HG03196 (cell line): ENCODE measurements around the gene DEDD.

ENCODE experiments used
- ATAC-seq: cut with Tn5 transposase; IDR thresholded peaks from one replicate; pipeline ENCODE4 v1.9.1; 2021; ENCODE audit not compliant: unreplicated experiment

DEDD gene

GRCh38 chr1:161096530-161096929 is 35.9 kb downstream of the DEDD start:
- no peak for ATAC-seq

DNA sequence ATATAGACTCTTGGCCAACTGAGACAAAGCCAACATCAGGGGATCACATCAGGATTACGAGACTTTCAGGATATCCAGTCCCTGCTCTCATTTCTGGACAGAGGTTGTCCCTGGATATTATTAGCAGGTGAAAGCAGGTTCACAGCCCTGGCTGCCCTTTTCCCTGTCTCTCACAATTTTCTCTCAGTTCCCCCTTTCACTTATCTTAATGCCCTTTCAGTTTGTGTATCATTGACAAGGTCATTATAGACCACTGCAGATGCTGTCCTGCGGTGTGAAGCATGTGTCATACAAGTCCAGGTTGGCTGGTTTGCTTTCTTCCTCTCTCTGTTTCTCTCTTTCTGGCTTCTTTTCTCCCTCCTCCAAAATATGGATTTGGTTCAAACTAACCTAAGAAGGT is 36.5 kb downstream of the DEDD start:
- no peak for ATAC-seq

- ATAC-seq = no peak
Observed at GRCh38 chr1:161095230-161095629, 37.2 kb downstream of the DEDD start.

- ATAC-seq = no peak
Observed at GRCh38 chr1:161094481-161094880, 38.0 kb downstream of the DEDD start.

DNA sequence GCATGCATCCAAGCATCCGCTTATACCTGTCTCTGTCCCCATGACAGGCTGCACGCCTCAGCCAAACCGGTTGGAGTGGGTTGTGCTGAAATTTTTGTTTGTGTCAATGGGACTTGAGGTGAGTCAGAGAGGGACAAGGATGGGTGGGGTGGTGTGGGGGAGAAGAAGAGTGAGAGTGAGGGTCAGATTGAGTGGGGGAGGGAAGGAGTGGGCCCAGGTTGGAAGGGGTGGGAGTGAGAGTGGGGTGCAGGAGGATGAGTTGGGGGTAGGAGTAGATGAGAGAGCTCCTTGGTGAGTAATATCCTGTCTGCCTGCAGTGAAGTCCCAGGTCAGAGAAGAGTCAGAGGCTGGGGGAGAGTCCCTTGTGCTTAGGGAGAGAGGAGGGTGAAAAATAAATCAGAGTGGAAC is 39.8 kb downstream of the DEDD start:
- ATAC-seq = no peak

DNA sequence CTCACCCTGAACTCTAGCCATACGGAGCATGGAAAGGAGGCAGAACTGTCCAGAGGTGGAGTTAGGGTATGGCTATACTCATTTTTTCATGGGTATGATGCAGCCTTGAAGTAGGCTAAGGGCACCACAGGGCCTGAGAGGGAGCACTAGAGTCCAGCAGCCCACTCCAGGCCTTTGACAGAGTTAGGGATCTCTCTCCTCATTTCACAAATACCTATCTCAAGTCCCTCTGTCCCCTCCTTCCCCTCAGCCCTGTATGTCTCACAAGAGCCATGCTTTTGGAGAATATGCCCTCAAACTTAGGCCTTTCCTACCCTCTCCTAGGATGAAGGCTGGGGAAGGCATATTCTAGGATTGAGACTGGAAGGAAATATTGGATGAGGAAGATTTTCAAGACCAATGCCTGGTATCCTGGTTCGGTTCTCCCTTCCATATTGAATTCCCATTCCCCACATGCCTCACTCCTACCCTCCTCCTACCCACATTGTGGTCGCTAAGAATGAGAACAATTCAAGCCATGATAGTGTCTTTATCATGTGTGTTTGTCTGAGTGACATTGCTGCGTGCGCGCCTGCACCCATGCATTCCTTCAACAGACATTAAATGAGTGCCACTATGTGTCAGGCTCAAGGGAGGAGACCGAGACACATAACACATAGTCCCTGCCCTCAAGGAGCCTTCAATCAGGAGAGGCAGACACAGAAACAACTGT is 40.5 kb downstream of the DEDD start:
- ATAC-seq = no peak

GRCh38 chr1:161091093-161091492 is 41.4 kb downstream of the DEDD start:
- ATAC-seq = no peak

- no peak for ATAC-seq
Observed at GRCh38 chr1:161090617-161091016, 41.9 kb downstream of the DEDD start.

DNA sequence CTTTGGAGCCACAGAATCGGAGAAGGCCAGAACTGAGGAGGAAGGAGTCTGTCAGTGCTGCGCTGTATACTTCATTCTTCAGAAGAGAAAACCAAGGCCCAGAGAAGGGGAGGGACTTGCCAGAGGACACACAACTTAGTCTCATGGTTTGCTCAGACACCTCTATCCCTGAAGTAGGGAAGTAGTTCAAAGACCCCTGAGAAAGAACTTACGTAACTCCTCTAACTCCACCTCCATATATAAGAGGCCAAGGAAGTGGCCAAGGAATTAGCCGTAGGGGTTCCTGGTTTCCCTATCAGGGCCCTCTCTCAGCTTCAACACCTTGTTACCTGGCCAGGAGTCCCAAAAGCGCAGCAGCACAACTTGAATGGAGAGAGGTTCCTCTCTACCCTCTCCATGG is 42.5 kb downstream of the DEDD start:
- no peak for ATAC-seq

DNA sequence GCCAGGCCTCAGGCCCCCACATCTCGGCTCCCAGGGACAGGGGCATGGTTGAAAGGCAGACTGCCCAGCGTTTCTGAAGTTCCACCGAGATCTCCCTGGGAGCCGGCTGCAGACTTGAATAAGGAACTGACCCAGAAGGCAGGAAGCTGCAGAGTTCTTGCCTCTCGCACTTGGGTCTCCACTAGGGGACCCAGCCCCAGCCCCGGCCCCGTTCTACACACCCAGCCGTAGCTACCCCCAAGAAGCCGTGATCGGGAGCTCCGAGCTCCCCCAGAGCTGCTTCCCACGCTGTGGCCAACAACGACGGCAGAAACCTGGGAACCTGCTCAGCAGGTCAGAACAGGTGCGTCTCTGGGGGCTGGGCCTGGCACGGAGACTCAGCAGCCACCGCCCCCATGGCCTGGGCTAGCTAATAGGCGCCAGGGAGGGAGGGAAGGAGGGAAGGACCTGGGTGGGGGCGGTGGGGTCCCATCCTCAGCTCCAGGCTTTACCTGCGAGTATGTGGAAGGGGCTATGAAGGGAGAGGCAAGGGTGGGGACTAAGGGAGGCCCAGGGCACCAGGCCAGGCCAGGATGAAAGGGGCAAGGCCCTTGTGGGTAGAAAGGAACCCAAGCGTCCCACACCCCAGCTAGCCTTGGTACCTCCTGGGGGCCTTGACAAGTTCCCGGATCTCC is 43.1 kb downstream of the DEDD start, which contains the start of gene NECTIN4:
Gene NECTIN4 (minus strand): TSS at position 308 of the 674 bp plus-strand sequence. CDS start 262 bp downstream, at position 46.
- no peak for ATAC-seq

GRCh38 chr1:161088587-161089110 is 43.8 kb downstream of the DEDD start:
- ATAC-seq = no peak

- no peak for ATAC-seq
Observed at GRCh38 chr1:161086457-161086856, 46.0 kb downstream of the DEDD start.

GRCh38 chr1:161085165-161085564 is 47.3 kb downstream of the DEDD start:
- ATAC-seq = no peak

GRCh38 chr1:161084597-161084988 is 47.9 kb downstream of the DEDD start:
- no peak for ATAC-seq

DNA sequence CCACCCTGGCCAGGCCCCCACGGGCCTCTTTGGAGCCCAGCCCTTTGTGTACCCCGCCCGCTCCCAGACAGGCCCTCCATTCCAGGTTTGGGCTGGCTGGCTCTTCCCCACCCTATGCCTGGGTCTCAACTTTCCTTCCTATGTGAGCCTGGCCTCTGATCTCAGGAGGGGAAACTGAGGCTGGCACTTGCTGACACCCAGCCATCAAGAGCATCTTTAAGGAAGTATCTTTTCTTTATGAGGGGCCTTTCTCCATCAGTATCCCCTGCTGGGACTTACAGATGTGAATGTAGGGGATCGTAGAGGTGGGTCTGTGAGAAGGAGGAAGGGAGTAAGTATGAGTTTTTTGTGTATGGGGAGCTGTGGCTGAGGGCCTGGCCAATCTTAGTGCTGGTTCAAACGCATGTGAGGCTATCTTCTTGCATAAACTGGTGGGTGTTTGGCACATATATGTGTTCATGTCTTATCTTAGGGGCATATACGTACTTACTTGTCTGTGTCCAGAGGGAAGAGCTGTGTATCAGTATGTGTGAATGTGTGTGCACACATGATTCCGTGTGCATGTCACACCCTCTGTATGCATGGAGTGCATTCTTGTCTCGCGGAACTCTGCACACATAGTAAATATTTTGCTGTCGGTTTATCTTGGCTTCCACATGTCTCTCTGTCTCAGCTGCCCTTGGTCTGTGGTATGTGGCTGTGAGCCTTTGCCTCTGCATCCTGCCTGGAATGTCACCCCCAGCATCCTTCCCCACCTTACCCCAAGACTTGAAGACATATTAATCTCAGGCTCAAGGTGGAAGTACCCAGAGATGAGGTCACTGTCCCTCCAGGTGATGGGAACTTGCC is 48.5 kb downstream of the DEDD start:
- ATAC-seq = no peak

GRCh38 chr1:161082996-161083747 is 49.3 kb downstream of the DEDD start:
- ATAC-seq = no peak

DNA sequence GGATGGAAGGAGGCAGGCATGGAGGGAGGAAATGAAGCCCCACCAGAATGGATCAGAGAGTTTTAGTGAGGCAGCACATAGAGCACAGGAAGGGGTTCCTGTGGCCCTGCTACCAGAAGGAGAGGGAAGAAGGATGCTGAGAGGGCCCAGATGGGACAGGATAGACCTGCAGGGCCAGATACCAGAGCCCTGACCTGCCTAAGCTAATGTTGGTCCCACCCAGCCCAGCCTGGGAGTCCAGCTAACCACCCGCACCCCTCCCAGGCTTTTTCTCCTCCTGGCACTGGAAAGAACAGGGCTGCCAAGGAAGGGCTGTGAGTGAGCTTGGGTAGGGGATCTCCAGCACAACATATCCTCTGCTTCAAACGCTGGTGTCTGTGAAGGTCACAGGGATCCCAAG is 50.0 kb downstream of the DEDD start:
- no peak for ATAC-seq

DNA sequence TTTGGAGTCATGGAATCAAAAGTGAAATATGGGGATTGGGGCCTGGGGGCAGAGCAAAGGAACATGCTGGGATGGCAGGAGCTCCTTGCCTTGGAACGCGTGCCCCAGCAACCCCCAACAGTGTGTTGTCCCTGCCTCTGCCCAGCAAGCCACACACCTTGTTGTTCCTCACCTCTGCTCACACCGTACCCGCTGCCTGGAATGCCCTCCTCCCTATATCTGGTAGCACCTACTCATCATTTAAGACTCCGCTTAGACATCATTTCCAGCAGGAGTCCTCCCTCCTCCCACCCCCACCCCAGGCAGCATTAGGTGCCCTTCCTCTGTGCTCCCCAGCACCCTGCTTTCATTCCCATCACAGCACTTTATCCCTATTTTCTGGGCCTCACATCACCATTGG is 50.9 kb downstream of the DEDD start:
- no peak for ATAC-seq

DNA sequence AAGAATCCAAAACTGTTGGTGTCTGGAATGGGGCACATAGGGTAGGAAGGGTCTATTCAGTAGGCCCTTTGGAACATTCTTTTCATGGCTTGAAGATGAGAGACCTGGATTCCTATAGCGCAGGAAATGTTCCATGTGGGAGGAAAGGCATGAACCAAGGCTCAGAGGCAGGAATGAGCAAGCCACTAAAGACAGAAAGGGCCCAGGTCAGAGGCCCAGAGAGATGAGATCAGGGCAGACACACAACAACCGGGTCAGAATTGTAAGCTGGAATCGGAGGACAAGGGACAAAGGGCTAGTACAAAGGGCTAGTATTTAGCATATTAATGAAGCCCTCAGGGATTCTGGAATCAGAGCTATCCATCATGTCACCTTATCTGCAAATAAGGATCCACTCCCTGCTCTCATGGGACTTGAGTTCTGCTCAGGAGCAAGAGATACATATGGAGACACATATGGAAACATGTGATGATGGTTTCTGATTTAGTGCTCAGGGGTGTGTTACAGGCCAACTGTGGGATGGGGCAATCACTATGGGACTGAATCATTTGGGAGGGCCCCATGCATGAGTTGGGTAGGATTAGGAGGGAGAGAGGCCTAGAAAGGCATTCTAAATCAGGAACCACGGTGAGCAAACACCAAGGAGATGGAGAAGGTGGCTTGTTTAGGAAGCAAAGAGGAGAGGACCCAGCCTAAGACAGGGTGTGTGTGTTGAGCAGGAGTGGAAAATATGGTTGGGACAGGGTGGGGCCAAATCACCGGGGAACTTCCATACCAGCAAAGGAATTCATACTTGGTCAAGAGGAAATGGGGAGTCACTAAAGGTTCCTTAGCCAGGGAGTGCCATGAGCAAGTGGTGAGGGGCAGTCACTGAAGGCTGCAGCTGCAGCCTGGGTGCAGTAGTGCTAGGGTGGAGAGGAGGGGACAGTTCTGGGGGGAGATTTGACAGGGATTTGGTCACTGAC is 51.7 kb downstream of the DEDD start:
- ATAC-seq = no peak
